D721Med (cell line): Measurements from ENCODE around the gene ARID3C.

Experiments used
- DNase-seq: peaks from one replicate; pipeline ENCODE4 v3.0.0; 2011; ENCODE audit warnings: low spot score; ENCODE audit not compliant: insufficient read length
- FAIRE-seq: peaks from 2 replicates; lab custom pipeline; 2011; peaks lifted over from hg19 to GRCh38; lab: Jason Lieb, UNC
- TF ChIP-seq, protein P1 (sequence below): IDR thresholded peaks from 2 replicates; pipeline ENCODE4 v1.5.1; 2012; ENCODE audit warnings: mild to moderate bottlenecking, control low read depth; ENCODE audit not compliant: insufficient read depth; ENCODE audit errors: missing control alignments

ARID3C gene

GRCh38 chr9:34651876-34652601 is 23.2 kb upstream of the ARID3C start, which contains the start of gene IL11RA:
IL11RA (plus strand) TSS chr9:34652185; CDS start chr9:34655218, 3,033 bp downstream.
- TF ChIP-seq, protein P1, sequence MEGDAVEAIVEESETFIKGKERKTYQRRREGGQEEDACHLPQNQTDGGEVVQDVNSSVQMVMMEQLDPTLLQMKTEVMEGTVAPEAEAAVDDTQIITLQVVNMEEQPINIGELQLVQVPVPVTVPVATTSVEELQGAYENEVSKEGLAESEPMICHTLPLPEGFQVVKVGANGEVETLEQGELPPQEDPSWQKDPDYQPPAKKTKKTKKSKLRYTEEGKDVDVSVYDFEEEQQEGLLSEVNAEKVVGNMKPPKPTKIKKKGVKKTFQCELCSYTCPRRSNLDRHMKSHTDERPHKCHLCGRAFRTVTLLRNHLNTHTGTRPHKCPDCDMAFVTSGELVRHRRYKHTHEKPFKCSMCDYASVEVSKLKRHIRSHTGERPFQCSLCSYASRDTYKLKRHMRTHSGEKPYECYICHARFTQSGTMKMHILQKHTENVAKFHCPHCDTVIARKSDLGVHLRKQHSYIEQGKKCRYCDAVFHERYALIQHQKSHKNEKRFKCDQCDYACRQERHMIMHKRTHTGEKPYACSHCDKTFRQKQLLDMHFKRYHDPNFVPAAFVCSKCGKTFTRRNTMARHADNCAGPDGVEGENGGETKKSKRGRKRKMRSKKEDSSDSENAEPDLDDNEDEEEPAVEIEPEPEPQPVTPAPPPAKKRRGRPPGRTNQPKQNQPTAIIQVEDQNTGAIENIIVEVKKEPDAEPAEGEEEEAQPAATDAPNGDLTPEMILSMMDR, result no peak
- FAIRE-seq, result no peak
- DNase-seq, result no peak

DNA sequence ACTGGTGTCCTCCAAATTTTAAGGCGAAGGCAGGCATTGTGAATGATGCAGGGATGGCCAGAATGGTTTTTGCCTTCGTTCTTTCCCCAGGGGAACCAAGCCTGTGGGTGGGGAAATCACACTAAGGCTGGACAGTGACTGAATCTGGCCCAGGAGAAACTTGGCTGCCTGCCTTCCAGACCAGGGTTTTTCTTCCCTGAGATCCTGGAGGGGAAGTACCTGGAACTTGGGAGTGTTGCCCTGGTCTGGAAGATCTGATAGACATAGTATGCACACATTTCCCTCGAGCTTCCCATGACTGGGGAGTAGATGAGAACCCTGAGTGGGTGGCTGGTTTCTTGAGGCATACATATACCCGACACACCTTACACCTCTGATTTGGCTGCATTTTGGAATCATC is 22.5 kb upstream of the ARID3C start:
- DNase-seq, result no peak
- no peak for FAIRE-seq
- TF ChIP-seq, protein P1, result no peak

DNA sequence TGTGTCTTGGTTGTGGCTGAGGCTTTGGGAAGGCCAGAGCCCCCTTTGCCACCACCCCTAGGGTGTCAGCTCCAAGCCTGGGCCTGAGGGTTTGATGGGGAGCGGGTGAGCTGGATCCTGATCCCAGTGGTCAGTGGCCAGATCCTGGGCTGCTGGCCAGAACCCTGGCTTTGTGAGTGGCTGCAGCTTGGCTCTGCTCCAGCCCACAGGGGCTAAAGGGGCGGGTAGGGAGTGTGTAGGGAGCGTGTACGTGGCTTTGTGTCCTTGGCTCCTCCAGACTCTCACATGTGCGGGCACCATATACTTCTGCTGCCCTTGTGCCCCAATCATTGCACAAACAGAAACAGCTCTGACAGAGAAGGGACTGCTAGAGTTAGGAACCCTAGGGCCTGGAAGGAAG is 21.9 kb upstream of the ARID3C start:
- no peak for DNase-seq
- TF ChIP-seq, protein P1, result no peak

GRCh38 chr9:34648673-34649072 is 19.8 kb upstream of the ARID3C start:
- TF ChIP-seq, protein P1, result no peak
- FAIRE-seq (no peak), DNase-seq (no peak)

More for the DNA sequence above, 21.9 kb upstream of the ARID3C start:
- no peak for FAIRE-seq

DNA sequence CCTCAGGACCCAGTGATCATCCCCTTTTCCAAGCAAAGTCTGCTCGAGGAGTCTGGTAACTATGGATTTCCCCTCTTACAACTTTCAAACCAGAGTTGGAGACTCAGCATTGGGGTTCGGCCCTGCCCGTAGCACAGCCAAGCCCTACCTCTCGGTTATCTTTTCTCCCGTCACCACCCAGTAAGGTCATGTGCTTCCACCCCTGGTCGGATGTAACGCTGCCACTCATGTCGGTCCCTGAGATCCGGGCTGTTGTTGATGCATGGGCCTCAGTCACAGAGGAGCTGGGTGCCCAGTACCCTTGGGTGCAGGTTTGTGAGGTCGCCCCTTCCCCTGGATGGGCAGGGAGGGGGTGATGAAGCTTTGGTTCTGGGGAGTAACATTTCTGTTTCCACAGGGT is 18.8 kb upstream of the ARID3C start:
- FAIRE-seq (no peak), DNase-seq (no peak)
- TF ChIP-seq, protein P1, result no peak

DNA sequence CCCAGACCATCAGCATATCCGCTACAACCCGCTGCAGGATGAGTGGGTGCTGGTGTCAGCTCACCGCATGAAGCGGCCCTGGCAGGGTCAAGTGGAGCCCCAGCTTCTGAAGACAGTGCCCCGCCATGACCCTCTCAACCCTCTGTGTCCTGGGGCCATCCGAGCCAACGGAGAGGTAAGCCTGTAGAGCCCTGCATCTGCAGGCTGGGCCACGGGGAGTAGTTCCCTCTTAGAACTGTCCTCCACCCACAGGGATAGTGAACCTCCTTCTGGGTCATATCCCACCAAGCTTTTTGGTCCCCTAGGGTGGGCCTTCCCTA is 18.2 kb upstream of the ARID3C start:
- TF ChIP-seq, protein P1, result no peak
- no peak for DNase-seq
- no peak for FAIRE-seq
